GM21825 (cell line): ENCODE results near the gene ANAPC2.

ENCODE experiments used
- ATAC-seq: cut with Tn5 transposase; IDR thresholded peaks from one replicate; pipeline ENCODE4 v1.9.1; 2021; ENCODE audit warnings: mild to moderate bottlenecking, moderate library complexity; ENCODE audit not compliant: unreplicated experiment

The ANAPC2 gene

DNA sequence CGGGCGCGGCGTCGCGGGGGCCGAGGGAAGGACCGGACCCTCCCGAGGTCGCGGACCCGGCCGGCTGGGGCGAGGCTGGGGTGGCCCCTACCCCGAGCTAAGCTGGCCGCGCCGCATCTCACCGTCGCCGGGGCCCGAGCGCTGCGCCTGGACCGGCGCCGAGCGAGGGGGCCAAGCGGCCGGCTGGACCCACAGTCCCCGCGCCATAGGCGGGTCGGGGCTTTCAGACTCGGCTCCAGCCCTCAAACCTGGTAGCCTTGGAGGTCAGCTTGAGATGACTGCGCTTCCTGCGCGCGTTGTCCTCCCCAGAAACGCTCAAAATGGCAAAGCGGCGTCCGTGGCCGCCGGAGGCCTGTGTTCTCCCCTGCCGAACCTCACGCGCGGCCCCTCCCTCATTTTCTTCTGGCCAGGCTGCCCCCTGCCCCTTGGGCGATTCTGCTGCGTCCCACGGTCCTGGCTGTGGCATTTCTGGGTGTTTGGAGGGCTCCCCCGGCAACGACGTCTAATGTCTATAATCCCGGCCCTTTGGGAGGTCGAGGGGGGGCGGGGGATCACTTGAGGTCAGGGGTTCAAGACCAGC is 58.1 kb downstream of the ANAPC2 start:
- peak; percentile 8 for ATAC-seq

GRCh38 chr9:137129456-137130175 is 58.7 kb downstream of the ANAPC2 start:
- peak; percentile 67 for ATAC-seq

DNA sequence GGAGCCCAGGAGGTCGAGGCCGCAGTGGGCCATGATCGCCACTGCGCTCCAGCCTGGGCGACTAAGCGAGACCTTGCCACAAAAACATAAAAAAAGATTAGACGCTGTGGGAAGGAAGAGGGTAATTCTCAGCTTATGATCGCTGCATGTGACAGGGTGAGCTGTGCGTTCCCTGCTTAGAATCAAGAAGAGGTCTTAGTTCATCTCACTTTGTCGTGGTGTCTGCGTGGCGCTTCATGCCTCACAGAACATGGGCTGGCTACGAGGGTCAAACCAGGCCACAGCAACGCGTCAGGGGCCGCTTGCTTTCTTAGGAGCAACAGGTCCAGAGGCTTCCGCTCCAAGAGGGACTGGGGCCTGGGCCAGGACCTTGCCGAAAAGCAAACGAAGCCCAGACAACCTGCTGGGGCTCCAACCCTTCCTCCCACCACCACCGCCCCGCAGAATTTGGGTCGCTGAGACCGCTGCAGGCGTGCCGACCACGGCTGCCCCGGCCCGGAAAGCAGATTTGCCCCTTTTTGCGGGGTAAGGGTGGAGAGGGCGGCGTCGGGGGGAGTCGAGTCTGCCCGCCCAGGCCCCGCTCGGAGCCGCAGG is 59.4 kb downstream of the ANAPC2 start:
- peak; percentile 6 for ATAC-seq

- no peak for ATAC-seq
These were observed 60.0 kb downstream of the ANAPC2 start for GRCh38 chr9:137128158-137128861.

GRCh38 chr9:137127301-137128157 is 60.8 kb downstream of the ANAPC2 start:
- ATAC-seq, result no peak

DNA sequence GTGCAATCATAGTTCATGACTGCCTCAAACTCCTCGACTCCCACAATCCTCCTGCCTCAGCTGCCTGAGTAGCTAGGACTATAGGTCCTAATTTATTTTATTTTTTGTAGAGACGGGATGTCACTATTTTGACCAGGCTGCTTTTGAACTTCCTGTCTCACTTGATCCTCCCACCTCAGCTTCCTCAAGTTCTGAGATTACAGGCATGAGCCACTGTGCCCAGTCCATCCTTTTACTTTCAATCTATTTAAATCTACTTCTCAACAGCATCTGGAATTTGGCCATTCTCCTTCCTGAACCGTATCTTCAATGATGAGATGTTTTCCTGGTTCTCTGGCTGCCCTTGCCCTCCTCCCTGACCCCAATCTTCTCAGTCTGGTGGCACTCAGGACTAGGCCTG is 61.6 kb downstream of the ANAPC2 start:
- no peak for ATAC-seq
